ENCODE results near the gene ZNF385D.

Gene ZNF385D

GRCh38 chr3:21564531-21564930 lies 186.5 kb downstream of the ZNF385D start:
- no peaks in the 10 kb centered on the region for H3K27me3 ChIP-seq (replicated peaks; ENCODE audit: control insufficient read depth, insufficient read depth, low read length)
- no peak for TF ChIP-seq CTCF (IDR thresholded peaks at IDR 0.05; ENCODE audit: insufficient read depth, low read length, poor library complexity, severe bottlenecking)
- H3K36me3 ChIP-seq (ENCODE audit: control insufficient read depth, insufficient read depth, low read length) = no peaks in the 10 kb centered on the region
- H3K4me3 ChIP-seq (replicated peaks; ENCODE audit: low read depth, low read length) = no peak overlapping the region
- no peak for DNase-seq (ENCODE audit: extremely low read depth, insufficient read length)

- no peaks in the 10 kb centered on the region for H3K36me3 ChIP-seq (ENCODE audit: control insufficient read depth, insufficient read depth, low read length)
- H3K27me3 ChIP-seq (replicated peaks; ENCODE audit: control insufficient read depth, insufficient read depth, low read length) = no peaks in the 10 kb centered on the region
- H3K4me3 ChIP-seq (replicated peaks; ENCODE audit: low read depth, low read length) = no peak overlapping the region
- no peak for DNase-seq (ENCODE audit: extremely low read depth, insufficient read length)
- no peak for TF ChIP-seq CTCF (IDR thresholded peaks at IDR 0.05; ENCODE audit: insufficient read depth, low read length, poor library complexity, severe bottlenecking)
Observed at GRCh38 chr3:21562243-21562642, 188.8 kb downstream of the ZNF385D start.

- no peaks in the 10 kb centered on the region for H3K36me3 ChIP-seq (ENCODE audit: control insufficient read depth, insufficient read depth, low read length)
- H3K27me3 ChIP-seq (replicated peaks; ENCODE audit: control insufficient read depth, insufficient read depth, low read length) = no peaks in the 10 kb centered on the region
- DNase-seq (ENCODE audit: extremely low read depth, insufficient read length) = no peak
- no peak for TF ChIP-seq CTCF (IDR thresholded peaks at IDR 0.05; ENCODE audit: insufficient read depth, low read length, poor library complexity, severe bottlenecking)
- no peak overlapping the region for H3K4me3 ChIP-seq (replicated peaks; ENCODE audit: low read depth, low read length)
Observed at GRCh38 chr3:21561472-21561871, 189.5 kb downstream of the ZNF385D start.

GRCh38 chr3:21551019-21551418 lies 200.0 kb downstream of the ZNF385D start:
- no peak overlapping the region for H3K4me3 ChIP-seq (replicated peaks; ENCODE audit: low read depth, low read length)
- no peaks in the 10 kb centered on the region for H3K27me3 ChIP-seq (replicated peaks; ENCODE audit: control insufficient read depth, insufficient read depth, low read length)
- TF ChIP-seq CTCF (IDR thresholded peaks at IDR 0.05; ENCODE audit: insufficient read depth, low read length, poor library complexity, severe bottlenecking) = no peak
- no peak for DNase-seq (ENCODE audit: extremely low read depth, insufficient read length)
- no peaks in the 10 kb centered on the region for H3K36me3 ChIP-seq (ENCODE audit: control insufficient read depth, insufficient read depth, low read length)

GRCh38 chr3:21544076-21544462 lies 206.9 kb downstream of the ZNF385D start:
- Histone ChIP-seq H3K36me3 (ENCODE audit: control insufficient read depth, insufficient read depth, low read length) (no peaks in the 10 kb centered on the region), H3K4me3 (replicated peaks; ENCODE audit: low read depth, low read length) (no peak overlapping the region), H3K27me3 (replicated peaks; ENCODE audit: control insufficient read depth, insufficient read depth, low read length) (no peaks in the 10 kb centered on the region)
- TF ChIP-seq CTCF (IDR thresholded peaks at IDR 0.05; ENCODE audit: insufficient read depth, low read length, poor library complexity, severe bottlenecking) = no peak
- DNase-seq (ENCODE audit: extremely low read depth, insufficient read length) = no peak

GRCh38 chr3:21543380-21544075 lies 207.5 kb downstream of the ZNF385D start:
- no peaks in the 10 kb centered on the region for H3K27me3 ChIP-seq (replicated peaks; ENCODE audit: control insufficient read depth, insufficient read depth, low read length)
- no peak overlapping the region for H3K4me3 ChIP-seq (replicated peaks; ENCODE audit: low read depth, low read length)
- no peak for DNase-seq (ENCODE audit: extremely low read depth, insufficient read length)
- no peak for TF ChIP-seq CTCF (IDR thresholded peaks at IDR 0.05; ENCODE audit: insufficient read depth, low read length, poor library complexity, severe bottlenecking)
- H3K36me3 ChIP-seq (ENCODE audit: control insufficient read depth, insufficient read depth, low read length) = no peaks in the 10 kb centered on the region

Data from GM06990 (cell line).